ENCODE results near the gene HOXC4. TPM values are rescaled to one million over a fixed set of nuclear protein-coding genes. Genes with fewer than 3 reads are reported as not detected.

Gene HOXC4
- total and polyA plus RNA-seq, 12 donors: 0.78 to 7.4 (median 2.9) TPM

DNA sequence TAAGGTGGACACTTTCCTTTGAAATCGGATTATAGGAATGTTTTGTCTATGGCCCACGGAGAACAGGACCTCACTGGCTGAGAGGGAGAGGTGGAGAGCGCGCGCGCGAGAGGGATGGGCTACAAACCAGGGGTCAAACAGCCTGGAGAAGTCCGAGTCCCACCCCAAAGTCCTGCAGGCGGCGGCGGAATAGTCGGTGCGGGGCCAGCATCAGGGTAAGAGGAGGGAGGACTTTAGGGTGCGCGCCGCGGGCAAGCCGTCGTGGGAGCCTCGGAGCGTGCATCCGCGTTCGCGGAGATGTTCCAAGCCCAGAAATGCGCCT, 48.1 kb upstream of the HOXC4 start:
- peaks cover 3% of the 10 kb centered on the region for H3K27me3 ChIP-seq
- 10 to 12% (median 11%) methylated on average over 12 to 26 of the region's 26 CpGs for WGBS, 4 donors
- intact Hi-C loops (cut with DNase I): loop anchor here in 1 of 2 donors (5.0 kb wide), 1 partner anchor 192 kb away; no protein-coding TSS in a partner anchor
- peak overlapping the region in 1 of 4 donors; percentile 13 for H3K4me3 ChIP-seq
- peaks cover 8 to 11% of the 10 kb centered on the region in 2 donors for H3K4me1 ChIP-seq (replicated peaks in 1 of 2)
- no peaks in the 10 kb centered on the region for H3K36me3 ChIP-seq (replicated peaks in 1 of 2)
- no peak for DNase-seq
- no peak for TF ChIP-seq POLR2A (IDR thresholded peaks at IDR 0.05)
- TF ChIP-seq, protein P1, sequence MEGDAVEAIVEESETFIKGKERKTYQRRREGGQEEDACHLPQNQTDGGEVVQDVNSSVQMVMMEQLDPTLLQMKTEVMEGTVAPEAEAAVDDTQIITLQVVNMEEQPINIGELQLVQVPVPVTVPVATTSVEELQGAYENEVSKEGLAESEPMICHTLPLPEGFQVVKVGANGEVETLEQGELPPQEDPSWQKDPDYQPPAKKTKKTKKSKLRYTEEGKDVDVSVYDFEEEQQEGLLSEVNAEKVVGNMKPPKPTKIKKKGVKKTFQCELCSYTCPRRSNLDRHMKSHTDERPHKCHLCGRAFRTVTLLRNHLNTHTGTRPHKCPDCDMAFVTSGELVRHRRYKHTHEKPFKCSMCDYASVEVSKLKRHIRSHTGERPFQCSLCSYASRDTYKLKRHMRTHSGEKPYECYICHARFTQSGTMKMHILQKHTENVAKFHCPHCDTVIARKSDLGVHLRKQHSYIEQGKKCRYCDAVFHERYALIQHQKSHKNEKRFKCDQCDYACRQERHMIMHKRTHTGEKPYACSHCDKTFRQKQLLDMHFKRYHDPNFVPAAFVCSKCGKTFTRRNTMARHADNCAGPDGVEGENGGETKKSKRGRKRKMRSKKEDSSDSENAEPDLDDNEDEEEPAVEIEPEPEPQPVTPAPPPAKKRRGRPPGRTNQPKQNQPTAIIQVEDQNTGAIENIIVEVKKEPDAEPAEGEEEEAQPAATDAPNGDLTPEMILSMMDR (IDR thresholded peaks at IDR 0.05): no peak
- no peaks in the 10 kb centered on the region for H3K9me3 ChIP-seq (replicated peaks in 1 of 3)
- peak overlapping the region in 3 of 5 donors; percentile 59 to 75 (median 71) for H3K27ac ChIP-seq

DNA sequence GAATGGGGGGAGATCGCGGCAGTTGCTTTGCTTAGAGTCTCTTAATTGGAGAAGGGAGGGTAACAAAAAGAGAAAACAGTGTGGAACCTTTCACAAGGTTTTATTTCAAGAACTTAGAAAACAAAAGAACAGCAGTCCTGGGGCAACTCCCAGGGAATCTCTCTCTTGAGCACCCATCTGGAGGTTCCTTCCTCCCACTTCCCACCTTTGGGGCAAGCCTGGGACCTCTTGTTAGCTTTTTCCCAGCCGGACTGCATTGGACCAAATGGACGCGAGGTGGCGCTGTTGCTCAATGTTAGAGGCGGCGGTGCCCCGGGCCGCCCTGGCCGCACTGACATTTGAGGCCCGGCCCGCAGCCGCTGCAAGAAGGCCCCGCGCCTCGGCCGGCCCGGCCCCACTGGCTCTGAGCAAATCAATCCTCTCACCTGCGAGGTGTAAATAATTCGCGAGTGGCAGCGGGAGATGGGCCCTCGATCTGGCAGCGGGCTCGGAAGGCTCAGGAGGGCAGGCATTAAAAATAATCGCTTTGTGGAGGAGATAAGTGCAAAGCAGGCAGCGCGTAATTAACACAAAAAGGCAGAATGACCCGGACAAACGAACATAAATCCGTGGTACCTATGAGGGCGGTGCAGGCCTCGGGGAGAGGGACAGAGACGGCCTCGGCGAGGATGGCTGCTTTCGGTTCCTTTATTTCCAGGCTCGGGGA, 47.6 kb upstream of the HOXC4 start:
- 15 to 29% (median 18%) methylated on average over 27 to 39 of the region's 39 CpGs for whole genome bisulfite sequencing, 4 donors
- TF ChIP-seq, protein P1 (IDR thresholded peaks at IDR 0.05): peak; percentile 86 to 97 (median 96)
- no peak for TF ChIP-seq POLR2A (IDR thresholded peaks at IDR 0.05)
- peak overlapping the region in 1 of 4 donors; percentile 20 for H3K4me3 ChIP-seq
- peak; percentile 72 to 96 (median 88) for DNase-seq
- H3K9me3 ChIP-seq (replicated peaks in 1 of 3): no peaks in the 10 kb centered on the region
- no peaks in the 10 kb centered on the region for H3K36me3 ChIP-seq (replicated peaks in 1 of 2)
- peaks cover 3 to 8% of the 10 kb centered on the region in 2 donors for H3K4me1 ChIP-seq (replicated peaks in 1 of 2)
- peaks cover 3% of the 10 kb centered on the region for H3K27me3 ChIP-seq
- intact Hi-C loops (cut with DNase I): loop anchor here (2.0 to 5.0 kb wide), 2 partner anchors 191 to 195 kb away; no protein-coding TSS in a partner anchor
- peak overlapping the region in 3 of 5 donors; percentile 59 to 87 (median 75) for H3K27ac ChIP-seq

DNA sequence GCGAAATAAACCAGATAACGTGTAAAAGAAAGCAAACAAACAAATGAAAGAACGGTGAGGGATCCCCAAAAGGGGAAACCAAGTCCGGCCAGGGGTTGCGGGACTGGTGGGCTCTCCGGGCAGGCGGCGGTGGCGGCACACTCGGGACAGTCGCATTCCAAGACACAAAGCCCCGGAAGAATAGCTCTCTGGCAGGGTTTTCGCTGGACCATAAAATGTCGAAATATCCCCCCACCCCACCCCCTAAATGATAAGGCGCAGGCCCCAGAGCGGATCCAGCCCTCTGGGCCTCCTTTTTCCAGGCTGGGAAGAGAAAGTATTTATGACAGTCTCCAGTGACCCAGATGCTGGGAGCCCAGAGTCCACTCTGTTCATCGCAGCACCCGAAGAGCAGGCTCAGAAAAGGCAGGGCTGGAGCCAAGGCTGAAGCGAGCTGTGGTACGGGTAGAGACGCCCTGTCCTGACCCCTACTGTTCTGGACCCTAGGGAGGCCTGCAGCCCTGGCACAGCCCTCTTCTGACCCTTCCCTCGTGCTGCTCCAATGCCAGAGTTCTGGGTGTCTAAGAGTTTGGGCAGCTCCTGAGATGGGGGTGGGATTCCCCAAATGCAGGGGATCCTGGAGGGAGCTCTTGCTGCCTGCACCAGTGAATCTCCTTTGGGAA, 46.9 kb upstream of the HOXC4 start:
- Histone ChIP-seq H3K4me3 (peak overlapping the region in 1 of 4 donors; percentile 20), H3K27me3 (peaks cover 3% of the 10 kb centered on the region), H3K9me3 (replicated peaks in 1 of 3) (no peaks in the 10 kb centered on the region), H3K27ac (peak overlapping the region in 3 of 5 donors; percentile 59 to 87 (median 75)), H3K36me3 (replicated peaks in 1 of 2) (no peaks in the 10 kb centered on the region), H3K4me1 (replicated peaks in 1 of 2) (peaks cover 3 to 8% of the 10 kb centered on the region in 2 donors)
- peak in 1 of 7 donors; percentile 33 for DNase-seq
- 50 to 70% (median 55%) methylated on average over 20 to 22 of the region's 22 CpGs for WGBS, 4 donors
- intact Hi-C loops (cut with DNase I): loop anchor here (2.0 to 5.0 kb wide), 2 partner anchors 191 to 194 kb away; no protein-coding TSS in a partner anchor
- no peak for TF ChIP-seq POLR2A (IDR thresholded peaks at IDR 0.05)
- TF ChIP-seq, protein P1 (IDR thresholded peaks at IDR 0.05): no peak

DNA sequence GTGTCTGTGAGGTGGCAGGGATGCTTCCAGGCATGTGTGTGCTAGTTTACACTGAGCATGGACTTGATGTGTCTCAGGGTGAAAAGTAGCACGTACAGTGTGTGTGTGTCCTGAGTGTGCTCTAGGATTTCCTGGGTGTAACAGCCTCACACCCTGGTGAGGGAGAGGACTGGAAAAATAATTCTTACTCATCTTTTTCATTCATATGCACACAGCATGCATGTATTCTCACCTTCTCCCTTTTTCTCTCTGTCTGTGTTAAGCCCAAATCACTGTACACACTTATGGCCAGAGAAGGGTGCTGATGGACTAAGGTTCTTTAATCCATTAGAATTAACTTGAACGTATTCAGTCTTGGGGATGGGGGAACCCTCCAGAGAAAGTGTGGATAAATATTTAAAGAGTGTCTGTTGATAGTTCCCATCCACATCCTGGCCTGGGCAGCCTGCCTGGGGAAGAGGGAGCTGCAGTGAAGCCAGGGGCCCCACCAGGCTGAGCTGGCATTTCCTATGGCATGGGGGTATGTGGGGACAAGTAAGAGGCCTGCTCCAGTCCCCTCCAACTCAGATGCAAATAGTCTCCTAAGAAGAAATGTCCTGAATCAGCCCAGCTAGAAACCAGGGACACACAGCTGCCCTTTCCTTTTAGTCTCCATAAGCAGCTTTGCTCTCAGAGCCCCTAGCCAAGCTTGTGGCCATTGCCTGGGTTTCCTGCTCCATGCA, 45.9 kb upstream of the HOXC4 start:
- H3K4me1 ChIP-seq (replicated peaks in 1 of 2): peaks cover 3 to 8% of the 10 kb centered on the region in 2 donors
- DNase-seq: no peak
- H3K9me3 ChIP-seq (replicated peaks in 1 of 3): no peaks in the 10 kb centered on the region
- WGBS, 4 donors: 63 to 77% (median 68%) methylated on average over 2 of the region's 2 CpGs
- no peaks in the 10 kb centered on the region for H3K36me3 ChIP-seq (replicated peaks in 1 of 2)
- H3K27ac ChIP-seq: peak overlapping the region in 1 of 5 donors; percentile 87
- peaks cover 3% of the 10 kb centered on the region for H3K27me3 ChIP-seq
- H3K4me3 ChIP-seq: no peak overlapping the region
- TF ChIP-seq, protein P1 (IDR thresholded peaks at IDR 0.05): no peak
- TF ChIP-seq POLR2A (IDR thresholded peaks at IDR 0.05): no peak
- intact Hi-C loops (cut with DNase I): loop anchor here (2.0 to 5.0 kb wide), 2 partner anchors 190 to 193 kb away; no protein-coding TSS in a partner anchor
